IMR-90 (cell line): ENCODE measurements around the gene KCNQ2.

ENCODE experiments used
- CEBPB ChIP-seq: IDR thresholded peaks from 2 replicates; pipeline ENCODE4 v1.6.1; 2012; ENCODE audit warnings: low read depth, low read length, improper control_type of control experiment
- CHD1 ChIP-seq: IDR thresholded peaks from 2 replicates; pipeline ENCODE4 v1.6.1; 2012; ENCODE audit warnings: low read depth, low read length, improper control_type of control experiment
- FOS ChIP-seq: fragments of 150-350 bp; IDR thresholded peaks from 2 replicates; pipeline ENCODE4 v1.6.1; 2016; ENCODE audit warnings: low read depth, low read length
- MAFK ChIP-seq: IDR thresholded peaks from 2 replicates; pipeline ENCODE4 v1.6.1; 2012; ENCODE audit warnings: low read depth, low read length, improper control_type of control experiment
- MAZ ChIP-seq: IDR thresholded peaks from 2 replicates; pipeline ENCODE4 v1.6.1; 2012; ENCODE audit warnings: low read depth, mild to moderate bottlenecking, low read length, improper control_type of control experiment, moderate library complexity, borderline replicate concordance
- MXI1 ChIP-seq: IDR thresholded peaks from 2 replicates; pipeline ENCODE4 v1.6.1; 2012; ENCODE audit warnings: low read depth, mild to moderate bottlenecking, low read length, moderate library complexity, borderline replicate concordance
- POLR2A ChIP-seq: IDR thresholded peaks from 2 replicates; pipeline ENCODE4 v1.6.1; 2012; ENCODE audit warnings: mild to moderate bottlenecking, low read depth, low read length
- RAD21 ChIP-seq: IDR thresholded peaks from 2 replicates; pipeline ENCODE4 v1.6.1; 2012; ENCODE audit warnings: low read length, improper control_type of control experiment
- RCOR1 ChIP-seq: IDR thresholded peaks from 2 replicates; pipeline ENCODE4 v1.6.1; 2012; ENCODE audit warnings: mild to moderate bottlenecking, low read length, improper control_type of control experiment; ENCODE audit not compliant: insufficient replicate concordance
- RFX5 ChIP-seq: IDR thresholded peaks from 2 replicates; pipeline ENCODE4 v1.8.0; 2012; ENCODE audit warnings: low read depth, mild to moderate bottlenecking, low read length, moderate library complexity
- SMC3 ChIP-seq: fragments of 150-350 bp; IDR thresholded peaks from 2 replicates; pipeline ENCODE4 v1.6.1; 2016; ENCODE audit warnings: low read depth, mild to moderate bottlenecking, antibody characterized with exemption, low read length, moderate library complexity
- TF ChIP-seq, protein P1 (sequence below): conservative IDR thresholded peaks from 2 replicates; pipeline ENCODE4 v1.5.1; 2012; ENCODE audit warnings: mild to moderate bottlenecking, low read depth, low read length, improper control_type of control experiment
- TF ChIP-seq, protein P2 (sequence below): fragments of 150-350 bp; IDR thresholded peaks from 2 replicates; pipeline ENCODE4 v1.6.1; 2016; ENCODE audit warnings: low read depth, mild to moderate bottlenecking, low read length, moderate library complexity, borderline replicate concordance
- TF ChIP-seq, protein P3 (sequence below): fragments of 150-350 bp; IDR thresholded peaks from 2 replicates; pipeline ENCODE4 v1.6.1; 2017; ENCODE audit warnings: mild to moderate bottlenecking, antibody characterized with exemption, low read length, low read depth

DNA sequence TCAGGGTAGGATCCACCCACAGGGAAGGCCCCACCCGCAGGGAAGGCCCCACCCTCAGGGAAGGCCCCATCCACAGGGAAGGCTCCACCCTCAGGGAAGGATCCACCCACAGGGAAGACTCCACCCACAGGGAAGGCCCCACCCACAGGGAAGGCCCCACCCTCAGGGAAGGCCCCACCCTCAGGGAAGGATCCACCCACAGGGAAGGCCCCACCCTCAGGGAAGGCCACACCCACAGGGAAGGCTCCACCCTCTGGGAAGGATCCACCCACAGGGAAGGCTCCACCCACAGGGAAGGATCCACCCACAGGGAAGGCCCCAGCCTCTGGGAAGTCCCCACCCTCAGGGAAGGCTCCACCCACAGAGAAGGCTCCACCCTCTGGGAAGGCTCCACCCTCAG lies 40.5 kb downstream of the KCNQ2 start:
- TF ChIP-seq MAZ (no peak), RCOR1 (no peak), SMC3 (no peak), RAD21 (no peak), POLR2A (no peak), CEBPB (no peak), MAFK (no peak), RFX5 (no peak), CHD1 (no peak), MXI1 (no peak), FOS (no peak)
- TF ChIP-seq, protein P1, sequence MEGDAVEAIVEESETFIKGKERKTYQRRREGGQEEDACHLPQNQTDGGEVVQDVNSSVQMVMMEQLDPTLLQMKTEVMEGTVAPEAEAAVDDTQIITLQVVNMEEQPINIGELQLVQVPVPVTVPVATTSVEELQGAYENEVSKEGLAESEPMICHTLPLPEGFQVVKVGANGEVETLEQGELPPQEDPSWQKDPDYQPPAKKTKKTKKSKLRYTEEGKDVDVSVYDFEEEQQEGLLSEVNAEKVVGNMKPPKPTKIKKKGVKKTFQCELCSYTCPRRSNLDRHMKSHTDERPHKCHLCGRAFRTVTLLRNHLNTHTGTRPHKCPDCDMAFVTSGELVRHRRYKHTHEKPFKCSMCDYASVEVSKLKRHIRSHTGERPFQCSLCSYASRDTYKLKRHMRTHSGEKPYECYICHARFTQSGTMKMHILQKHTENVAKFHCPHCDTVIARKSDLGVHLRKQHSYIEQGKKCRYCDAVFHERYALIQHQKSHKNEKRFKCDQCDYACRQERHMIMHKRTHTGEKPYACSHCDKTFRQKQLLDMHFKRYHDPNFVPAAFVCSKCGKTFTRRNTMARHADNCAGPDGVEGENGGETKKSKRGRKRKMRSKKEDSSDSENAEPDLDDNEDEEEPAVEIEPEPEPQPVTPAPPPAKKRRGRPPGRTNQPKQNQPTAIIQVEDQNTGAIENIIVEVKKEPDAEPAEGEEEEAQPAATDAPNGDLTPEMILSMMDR = no peak
- TF ChIP-seq, protein P2, sequence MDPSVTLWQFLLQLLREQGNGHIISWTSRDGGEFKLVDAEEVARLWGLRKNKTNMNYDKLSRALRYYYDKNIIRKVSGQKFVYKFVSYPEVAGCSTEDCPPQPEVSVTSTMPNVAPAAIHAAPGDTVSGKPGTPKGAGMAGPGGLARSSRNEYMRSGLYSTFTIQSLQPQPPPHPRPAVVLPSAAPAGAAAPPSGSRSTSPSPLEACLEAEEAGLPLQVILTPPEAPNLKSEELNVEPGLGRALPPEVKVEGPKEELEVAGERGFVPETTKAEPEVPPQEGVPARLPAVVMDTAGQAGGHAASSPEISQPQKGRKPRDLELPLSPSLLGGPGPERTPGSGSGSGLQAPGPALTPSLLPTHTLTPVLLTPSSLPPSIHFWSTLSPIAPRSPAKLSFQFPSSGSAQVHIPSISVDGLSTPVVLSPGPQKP = no peak
- TF ChIP-seq, protein P3, sequence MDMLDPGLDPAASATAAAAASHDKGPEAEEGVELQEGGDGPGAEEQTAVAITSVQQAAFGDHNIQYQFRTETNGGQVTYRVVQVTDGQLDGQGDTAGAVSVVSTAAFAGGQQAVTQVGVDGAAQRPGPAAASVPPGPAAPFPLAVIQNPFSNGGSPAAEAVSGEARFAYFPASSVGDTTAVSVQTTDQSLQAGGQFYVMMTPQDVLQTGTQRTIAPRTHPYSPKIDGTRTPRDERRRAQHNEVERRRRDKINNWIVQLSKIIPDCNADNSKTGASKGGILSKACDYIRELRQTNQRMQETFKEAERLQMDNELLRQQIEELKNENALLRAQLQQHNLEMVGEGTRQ = no peak
